A549 (cell line): ENCODE measurements around the gene PNPLA8.

ENCODE experiments used
- EP300 ChIP-seq, 2 experiments: fragments of >200 bp; sonication (Bioruptor Twin); formaldehyde crosslinking; IDR thresholded peaks; 2 replicates in 1 of 2; 3 replicates in 1 of 2; pipeline ENCODE4 v1.6.1; 2016 to 2017
- GATA3 ChIP-seq: IDR thresholded peaks from 2 replicates; pipeline ENCODE4 v1.6.1; 2012; ENCODE audit warnings: borderline replicate concordance
- HDAC2 ChIP-seq: fragments of 200-600 bp; sonication (generic); IDR thresholded peaks from 2 replicates; pipeline ENCODE4 v1.6.1; 2016
- POLR2A ChIP-seq: IDR thresholded peaks from 2 replicates; pipeline ENCODE4 v1.6.1; 2012; ENCODE audit warnings: mild to moderate bottlenecking, low read length
- TF ChIP-seq, protein P1 (sequence below): fragments of 200-600 bp; sonication (generic); IDR thresholded peaks from 2 replicates; pipeline ENCODE4 v1.6.1; 2016; ENCODE audit warnings: antibody characterized with exemption, mild to moderate bottlenecking, moderate library complexity
- TF ChIP-seq, protein P2 (sequence below): fragments of >200 bp; sonication (Bioruptor Twin); formaldehyde crosslinking; IDR thresholded peaks from 3 replicates; pipeline ENCODE4 v1.5.1; 2016

DNA sequence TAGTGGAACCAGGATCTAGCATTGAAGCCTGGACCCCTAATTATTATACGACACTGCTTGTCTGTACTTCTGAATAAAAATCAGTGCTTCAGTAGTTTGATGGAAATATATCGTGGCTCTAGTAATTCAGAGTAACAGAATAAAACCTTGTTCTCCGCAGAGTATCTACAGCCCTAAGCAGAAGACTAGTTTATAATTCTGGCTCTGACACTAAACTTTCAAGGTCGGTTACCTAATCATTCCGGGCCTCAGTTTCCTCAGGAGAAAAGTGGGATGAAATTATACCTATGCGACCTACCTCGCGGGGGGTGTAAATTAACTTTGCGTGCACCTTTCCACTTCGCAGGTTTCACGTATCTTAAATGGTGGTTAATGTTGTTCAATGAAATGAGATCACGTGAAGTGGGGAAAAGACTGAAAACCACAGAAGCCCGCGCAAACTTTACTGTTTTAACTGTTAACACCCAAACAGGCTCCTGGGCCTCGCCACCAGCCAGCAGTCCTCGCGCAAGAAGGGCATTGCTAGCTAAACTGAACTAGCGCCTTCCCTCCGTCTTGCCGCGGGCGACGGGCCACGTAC, 43.0 kb upstream of the PNPLA8 start:
- TF ChIP-seq, protein P1, sequence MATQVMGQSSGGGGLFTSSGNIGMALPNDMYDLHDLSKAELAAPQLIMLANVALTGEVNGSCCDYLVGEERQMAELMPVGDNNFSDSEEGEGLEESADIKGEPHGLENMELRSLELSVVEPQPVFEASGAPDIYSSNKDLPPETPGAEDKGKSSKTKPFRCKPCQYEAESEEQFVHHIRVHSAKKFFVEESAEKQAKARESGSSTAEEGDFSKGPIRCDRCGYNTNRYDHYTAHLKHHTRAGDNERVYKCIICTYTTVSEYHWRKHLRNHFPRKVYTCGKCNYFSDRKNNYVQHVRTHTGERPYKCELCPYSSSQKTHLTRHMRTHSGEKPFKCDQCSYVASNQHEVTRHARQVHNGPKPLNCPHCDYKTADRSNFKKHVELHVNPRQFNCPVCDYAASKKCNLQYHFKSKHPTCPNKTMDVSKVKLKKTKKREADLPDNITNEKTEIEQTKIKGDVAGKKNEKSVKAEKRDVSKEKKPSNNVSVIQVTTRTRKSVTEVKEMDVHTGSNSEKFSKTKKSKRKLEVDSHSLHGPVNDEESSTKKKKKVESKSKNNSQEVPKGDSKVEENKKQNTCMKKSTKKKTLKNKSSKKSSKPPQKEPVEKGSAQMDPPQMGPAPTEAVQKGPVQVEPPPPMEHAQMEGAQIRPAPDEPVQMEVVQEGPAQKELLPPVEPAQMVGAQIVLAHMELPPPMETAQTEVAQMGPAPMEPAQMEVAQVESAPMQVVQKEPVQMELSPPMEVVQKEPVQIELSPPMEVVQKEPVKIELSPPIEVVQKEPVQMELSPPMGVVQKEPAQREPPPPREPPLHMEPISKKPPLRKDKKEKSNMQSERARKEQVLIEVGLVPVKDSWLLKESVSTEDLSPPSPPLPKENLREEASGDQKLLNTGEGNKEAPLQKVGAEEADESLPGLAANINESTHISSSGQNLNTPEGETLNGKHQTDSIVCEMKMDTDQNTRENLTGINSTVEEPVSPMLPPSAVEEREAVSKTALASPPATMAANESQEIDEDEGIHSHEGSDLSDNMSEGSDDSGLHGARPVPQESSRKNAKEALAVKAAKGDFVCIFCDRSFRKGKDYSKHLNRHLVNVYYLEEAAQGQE = no peak
- TF ChIP-seq, protein P2, sequence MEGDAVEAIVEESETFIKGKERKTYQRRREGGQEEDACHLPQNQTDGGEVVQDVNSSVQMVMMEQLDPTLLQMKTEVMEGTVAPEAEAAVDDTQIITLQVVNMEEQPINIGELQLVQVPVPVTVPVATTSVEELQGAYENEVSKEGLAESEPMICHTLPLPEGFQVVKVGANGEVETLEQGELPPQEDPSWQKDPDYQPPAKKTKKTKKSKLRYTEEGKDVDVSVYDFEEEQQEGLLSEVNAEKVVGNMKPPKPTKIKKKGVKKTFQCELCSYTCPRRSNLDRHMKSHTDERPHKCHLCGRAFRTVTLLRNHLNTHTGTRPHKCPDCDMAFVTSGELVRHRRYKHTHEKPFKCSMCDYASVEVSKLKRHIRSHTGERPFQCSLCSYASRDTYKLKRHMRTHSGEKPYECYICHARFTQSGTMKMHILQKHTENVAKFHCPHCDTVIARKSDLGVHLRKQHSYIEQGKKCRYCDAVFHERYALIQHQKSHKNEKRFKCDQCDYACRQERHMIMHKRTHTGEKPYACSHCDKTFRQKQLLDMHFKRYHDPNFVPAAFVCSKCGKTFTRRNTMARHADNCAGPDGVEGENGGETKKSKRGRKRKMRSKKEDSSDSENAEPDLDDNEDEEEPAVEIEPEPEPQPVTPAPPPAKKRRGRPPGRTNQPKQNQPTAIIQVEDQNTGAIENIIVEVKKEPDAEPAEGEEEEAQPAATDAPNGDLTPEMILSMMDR = no peak
- TF ChIP-seq POLR2A = no peak
- TF ChIP-seq GATA3 = no peak
- no peak for TF ChIP-seq HDAC2
- no peak for TF ChIP-seq EP300 (IDR thresholded peaks at IDR 0.05)
